ENCODE measurements around the gene GOLGA6A.

Gene GOLGA6A

GRCh38 chr15:74035121-74036017, 47.0 kb downstream of the GOLGA6A start:
- DNase-seq, result no peak

- DNase-seq, result no peak
Observed at GRCh38 chr15:74034206-74034755, 48.1 kb downstream of the GOLGA6A start.

- no peak for DNase-seq
Observed at GRCh38 chr15:74032606-74033561, 49.5 kb downstream of the GOLGA6A start.

GRCh38 chr15:74032046-74032445, 50.3 kb downstream of the GOLGA6A start:
- no peak for DNase-seq

GRCh38 chr15:74028646-74029045, 53.7 kb downstream of the GOLGA6A start:
- no peak for DNase-seq

- no peak for DNase-seq
Observed at GRCh38 chr15:74027688-74028087, 54.7 kb downstream of the GOLGA6A start.

- DNase-seq, result no peak
Observed at GRCh38 chr15:74025436-74025835, 56.9 kb downstream of the GOLGA6A start.

- no peak for DNase-seq
Observed at GRCh38 chr15:74024687-74025086, 57.7 kb downstream of the GOLGA6A start.

- DNase-seq, result no peak
Observed at GRCh38 chr15:74022706-74023470, 59.5 kb downstream of the GOLGA6A start.

Data from CD4-positive, alpha-beta T cell treated with Interleukin-4 for 4 hours (primary cell).